Eye (tissue), 1 donor: Measurements from ENCODE around the gene TNFAIP8L3.

Source experiments
- DNase-seq: peaks from one replicate; pipeline ENCODE4 v3.0.0-alpha.2; 2015

Gene TNFAIP8L3

DNA sequence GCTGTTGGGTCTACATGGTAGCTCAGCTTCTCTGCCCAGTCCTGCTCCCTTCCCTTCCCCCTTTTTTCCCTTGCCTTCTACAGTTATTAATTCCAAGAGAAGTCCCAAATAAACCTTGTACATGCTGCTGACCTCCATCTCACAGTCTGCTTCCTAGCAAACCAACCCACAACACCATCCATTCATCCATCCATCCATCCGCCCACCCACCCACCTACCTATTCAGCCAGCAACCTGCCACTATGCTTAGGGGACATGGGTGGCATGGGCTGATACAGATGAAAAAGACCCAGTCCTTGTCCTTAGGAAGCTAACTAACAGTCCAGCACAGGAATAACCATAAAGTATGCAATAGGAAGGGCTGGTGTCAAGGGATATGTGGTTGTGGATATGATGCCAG is 5.7 kb downstream of the TNFAIP8L3 start:
- no peak for DNase-seq

DNA sequence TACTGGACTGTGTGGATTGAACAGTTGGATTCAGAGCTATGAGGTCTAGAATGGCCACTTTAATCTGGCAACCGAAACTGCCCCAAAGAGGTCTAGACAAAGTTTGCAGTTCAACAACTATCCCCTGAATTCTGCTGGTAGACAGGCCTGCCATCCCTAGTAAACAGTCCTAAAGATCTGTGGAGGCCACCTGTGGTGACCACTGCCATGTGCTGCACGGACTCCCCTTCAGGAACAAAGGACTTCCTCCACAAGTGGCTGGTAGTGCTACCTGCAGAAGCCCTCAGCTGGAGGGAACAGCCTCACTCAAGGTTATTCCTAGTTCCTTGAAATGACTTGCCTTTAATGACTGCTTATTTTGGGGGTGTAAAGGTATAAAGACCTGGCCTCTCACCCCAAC is 6.1 kb downstream of the TNFAIP8L3 start:
- DNase-seq = no peak

DNA sequence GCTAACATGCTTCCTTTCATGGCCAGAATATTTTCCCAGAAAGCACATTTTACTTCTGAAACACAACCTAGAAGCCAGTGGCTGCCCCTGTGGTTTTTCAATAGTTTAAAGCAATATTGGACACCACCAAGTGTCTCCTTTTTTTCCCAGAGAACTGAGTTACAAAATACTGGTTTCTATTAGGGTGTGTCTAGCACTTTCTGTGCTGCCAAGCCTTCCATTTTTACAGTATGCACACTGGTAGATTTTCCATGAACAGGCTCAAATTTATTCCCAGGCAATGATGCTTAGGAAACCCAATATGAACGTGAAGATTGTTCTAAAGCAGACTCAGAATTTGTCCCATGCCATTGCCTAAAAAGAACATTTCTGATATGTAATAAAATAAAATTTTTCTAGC is 7.2 kb downstream of the TNFAIP8L3 start:
- DNase-seq = no peak

DNA sequence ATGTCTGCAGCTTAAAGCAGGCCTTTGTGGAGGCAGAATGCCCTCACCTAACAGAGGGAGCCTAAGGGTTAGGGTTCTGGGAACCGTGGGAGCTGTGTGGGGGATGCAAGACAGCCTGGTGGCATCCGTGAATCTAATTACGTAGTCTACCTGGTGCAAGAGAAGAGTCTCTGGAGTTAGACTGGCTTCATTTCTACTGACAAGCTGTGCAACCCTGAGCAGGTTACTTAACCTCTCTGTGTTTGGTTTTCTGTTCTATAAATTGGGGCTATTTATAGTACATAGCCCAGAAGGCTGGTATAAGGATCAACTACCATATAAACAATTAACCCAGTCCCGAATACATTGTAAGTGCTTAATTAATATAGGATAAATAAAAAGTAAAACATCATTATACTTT is 8.3 kb downstream of the TNFAIP8L3 start:
- no peak for DNase-seq

DNA sequence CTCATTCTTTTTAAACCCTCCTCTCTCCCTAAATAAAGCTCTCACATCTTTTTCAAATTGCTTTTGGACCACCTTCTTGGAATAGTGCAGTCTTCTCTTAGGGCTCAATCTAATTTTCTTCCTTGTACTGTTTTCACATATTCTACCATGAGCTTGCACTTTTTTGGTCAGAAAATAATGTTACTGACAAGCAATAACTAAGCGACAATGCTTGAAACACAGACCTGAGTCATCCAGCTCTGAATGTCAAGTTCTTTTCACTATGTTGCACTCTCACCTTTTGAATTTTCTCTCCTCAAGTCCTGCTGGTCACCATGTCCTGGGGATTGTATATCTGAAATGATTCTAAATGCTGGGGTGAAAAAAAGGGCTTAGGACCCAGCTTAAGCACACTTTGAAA is 8.9 kb downstream of the TNFAIP8L3 start:
- DNase-seq = no peak

DNA sequence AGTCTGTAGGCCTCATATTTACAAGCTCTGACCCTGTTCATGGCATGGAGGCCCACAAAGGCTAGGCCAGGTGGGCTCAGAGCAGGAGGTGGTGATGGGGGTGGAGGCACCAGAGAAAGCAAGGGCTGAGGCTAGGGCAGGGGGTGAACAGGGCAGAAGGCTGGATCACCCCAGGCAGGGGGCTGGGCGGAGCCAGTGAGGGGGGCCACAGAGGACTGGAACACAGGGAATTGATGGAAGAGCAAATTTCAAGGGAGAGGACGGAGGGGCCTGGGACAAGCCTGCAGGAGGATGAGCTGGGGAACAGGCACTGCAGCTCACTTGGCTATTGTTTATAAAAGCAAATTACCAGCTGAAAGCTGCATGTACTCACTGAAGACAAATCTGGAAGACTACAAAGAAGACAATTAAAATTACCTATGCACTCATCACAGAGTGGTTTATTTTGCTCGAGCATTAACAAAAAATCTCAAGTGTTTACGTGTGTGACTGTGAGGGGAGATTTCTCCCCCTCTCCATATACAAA is 11.0 kb downstream of the TNFAIP8L3 start:
- no peak for DNase-seq

DNA sequence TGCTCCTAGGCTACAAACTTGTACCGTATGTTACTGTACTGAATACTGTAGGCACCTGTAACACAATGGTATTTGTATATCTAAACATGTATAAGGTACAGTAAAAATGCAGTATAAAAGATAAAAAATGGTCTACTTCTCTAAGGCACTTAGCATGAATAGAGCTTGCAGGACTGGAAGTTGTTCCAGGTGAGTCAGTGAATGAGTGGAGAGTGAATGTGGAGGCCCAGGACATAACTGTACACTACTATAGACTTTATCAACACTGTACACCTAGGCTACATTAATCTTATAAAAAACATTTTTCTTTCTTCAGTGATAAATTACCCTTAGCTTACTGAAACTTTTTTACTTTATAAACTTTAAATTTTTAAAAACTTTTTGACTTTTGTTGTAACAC is 12.5 kb downstream of the TNFAIP8L3 start:
- DNase-seq = no peak

DNA sequence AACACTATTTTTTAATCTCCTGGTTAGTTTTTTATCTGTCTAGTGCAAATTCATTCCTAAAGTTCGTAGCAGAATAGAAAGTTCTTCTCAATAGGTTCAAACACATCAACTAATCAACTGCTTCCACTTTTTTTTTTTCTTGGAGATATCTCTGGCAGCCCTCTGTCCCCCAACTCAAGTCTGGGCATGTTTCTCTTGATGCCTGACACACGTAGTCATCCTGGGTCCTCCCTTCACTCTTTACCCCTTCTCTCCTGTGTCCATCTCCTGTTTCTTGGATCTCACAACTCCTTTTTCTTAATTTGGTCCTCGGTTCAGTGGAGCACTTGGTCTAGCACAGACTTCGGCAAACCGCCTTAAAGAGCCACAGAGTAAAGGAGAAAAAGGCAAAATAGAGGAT is 14.4 kb downstream of the TNFAIP8L3 start:
- no peak for DNase-seq

DNA sequence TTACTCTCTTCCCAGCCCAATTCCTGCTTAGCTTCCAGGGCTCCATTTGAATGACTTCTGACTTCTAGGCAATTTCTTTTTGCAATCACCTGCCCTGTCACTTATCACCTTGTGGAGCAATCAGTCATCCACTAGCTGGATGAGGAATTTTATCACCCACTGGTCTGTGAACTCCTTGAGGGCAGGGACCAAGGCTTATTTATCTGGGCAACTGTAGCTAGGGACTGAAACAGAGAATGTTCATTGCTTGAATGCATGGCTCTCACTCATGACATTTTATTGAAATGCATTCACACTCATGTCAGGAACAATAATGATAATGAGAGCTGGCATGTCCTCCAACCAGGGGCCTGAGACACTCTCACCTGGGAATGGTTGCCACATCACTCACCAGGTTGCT is 15.5 kb downstream of the TNFAIP8L3 start:
- DNase-seq = no peak

DNA sequence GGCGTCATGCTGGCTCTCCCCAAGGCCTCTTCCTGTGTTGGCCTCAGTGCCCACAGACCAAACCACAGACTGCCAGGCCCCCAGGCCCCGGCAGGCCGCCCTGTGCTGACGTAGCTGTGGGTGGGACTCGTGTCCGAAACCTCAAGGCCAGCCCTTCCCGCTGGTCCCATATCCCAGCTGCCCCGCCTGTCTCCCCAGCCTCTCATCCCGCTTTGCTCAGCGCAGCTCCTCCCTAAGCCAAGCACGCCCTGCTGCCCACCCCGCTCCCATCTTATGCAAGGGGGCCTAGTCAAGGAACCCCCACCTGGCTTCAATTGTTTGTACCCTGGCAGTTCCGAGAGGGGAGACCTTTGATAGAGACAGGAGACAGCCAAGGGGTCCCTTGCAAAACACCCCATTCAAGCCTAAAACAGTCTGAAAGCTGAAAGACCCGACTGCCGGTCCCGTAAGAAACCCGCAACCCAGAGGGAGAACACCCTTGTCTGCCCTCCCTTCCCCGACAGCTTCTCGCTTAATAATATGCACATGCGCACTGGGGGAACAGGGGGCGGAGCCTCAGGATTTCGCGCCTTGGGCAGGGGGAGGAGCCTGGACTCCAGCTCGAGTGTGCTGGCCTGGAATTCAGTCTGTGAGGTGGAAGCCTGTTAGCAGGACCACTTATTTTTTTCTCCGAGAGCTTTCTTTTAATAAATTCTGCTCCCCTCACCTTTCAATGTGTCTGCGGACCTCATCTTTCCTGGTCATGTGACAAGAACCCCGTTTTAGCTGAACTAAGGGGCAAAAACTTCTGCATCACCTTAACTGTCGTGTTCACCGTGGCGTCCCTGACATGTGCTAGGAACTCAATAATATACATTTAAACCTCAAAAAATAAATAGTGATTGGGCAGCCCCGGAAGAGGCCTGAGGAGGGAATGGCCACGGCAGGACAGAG is 17.2 kb downstream of the TNFAIP8L3 start:
- DNase-seq = peak; percentile 94

DNA sequence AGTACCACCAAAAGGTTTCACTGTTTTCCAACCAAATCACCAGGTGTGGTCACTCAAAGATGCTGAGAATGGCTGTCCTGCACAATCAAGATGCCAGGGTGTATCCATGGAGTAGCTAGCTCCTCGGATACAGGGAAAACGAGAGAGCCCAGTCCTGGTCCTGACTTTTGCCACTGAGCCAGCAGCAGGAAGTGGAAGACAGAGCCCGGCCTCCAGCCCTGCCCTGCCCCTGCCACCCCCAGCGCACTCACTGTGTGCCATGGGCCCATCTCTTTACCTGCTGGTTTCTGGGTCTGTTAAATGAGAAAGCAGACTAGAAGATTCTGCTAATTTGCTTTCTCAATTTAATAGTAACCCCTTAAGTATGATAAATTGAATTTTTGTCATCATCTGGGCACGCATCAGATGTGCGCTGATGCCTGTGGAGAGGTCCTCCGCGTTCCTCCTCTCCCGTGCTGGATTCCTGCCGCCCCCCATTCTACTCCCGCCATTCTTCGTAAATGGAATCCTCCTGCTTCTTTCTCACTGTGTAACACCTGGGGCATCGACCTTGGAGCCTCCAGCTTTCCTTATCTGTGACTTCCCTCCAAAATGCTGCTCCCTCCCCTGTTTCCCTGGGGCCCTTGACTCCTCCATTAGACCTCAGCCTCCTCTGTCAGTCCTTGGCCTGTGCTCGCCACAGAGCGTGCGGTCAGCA is 18.0 kb downstream of the TNFAIP8L3 start:
- no peak for DNase-seq

DNA sequence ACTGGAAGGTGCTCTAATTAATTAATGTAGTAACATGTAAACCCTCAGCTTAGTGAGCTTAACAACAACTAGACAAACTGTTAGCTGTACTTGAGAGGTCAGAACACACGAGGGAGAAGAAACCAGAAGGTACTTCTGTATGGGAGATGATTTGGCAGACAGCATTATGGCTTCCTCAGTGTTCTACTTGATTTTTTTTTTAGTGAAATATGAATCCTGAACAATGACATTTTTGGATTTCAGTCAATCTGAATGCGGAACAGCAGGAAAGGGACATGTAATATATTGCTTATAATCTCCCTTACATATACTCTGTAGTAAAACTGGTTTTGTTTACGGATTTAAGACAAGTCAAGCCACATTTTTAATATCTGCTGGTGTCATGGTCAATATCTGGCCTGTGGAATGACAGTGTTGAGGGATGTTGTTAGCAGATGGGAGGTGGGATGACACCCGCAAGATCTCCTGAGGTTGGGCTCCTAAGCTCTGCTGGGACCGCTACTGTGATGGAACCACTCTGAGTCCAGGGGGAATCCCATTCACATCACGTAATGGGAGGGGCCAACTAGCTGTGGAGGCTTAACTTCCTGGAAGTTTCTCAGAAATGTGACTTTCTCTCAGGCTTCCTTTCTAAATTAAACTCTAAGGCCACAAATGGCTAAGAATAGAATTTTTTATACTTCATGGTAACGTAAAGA is 18.7 kb downstream of the TNFAIP8L3 start:
- no peak for DNase-seq

DNA sequence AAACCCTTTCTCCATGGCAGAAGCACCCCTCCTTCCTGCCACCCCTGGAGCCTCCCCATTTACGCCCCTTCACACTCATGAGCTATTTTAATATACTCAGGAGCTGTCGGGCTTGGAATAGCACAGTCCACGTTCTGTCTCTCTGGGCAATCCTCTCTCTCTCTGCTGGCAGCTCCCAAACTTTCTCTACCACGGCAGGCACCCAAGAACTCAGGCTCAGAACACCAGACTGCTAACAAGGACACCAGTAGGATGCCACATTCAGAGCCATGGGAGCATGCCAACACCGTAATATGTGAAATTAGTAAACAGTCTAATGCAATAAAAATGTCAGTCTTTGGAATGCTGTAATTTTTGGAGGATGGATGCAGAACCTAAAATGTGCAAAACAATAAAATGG is 19.3 kb downstream of the TNFAIP8L3 start:
- DNase-seq = no peak

DNA sequence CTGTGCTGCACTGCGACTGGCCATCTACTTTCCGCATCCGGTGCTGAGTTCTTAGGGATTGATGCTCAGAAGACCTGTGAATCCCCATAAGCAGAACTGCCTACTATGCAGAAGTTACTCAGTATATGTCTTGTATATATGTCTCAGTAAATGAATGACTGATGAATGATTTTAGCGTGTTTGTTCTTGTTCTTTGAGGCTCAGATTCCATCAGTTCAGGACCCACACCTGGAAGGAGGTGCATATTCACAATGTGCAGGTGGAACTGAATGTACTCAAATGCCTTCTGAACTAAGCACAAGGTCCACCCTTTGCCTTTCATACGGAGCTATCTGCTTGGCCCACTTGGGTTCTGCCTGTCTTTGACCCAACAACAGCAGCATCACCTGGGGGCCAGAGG is 19.8 kb downstream of the TNFAIP8L3 start:
- DNase-seq = no peak

DNA sequence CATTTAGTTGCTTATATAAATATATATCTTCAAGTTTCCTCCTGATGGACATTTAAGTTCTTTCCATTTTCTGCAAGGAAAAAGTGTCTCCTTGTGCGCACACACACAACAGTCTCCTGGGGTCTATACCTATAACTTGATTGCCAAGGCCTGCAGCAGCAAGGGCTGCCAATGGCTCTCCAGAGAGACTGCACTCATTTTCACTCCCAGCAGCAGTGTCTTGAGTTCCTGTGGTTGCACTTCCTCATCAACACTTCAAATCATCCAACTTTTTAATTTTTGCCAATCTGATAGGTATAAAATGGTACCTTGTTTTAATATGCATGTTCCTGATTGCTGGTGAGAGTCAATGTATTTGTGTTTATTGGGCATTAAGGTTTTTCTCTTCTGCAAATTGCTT is 23.1 kb downstream of the TNFAIP8L3 start:
- DNase-seq = no peak

DNA sequence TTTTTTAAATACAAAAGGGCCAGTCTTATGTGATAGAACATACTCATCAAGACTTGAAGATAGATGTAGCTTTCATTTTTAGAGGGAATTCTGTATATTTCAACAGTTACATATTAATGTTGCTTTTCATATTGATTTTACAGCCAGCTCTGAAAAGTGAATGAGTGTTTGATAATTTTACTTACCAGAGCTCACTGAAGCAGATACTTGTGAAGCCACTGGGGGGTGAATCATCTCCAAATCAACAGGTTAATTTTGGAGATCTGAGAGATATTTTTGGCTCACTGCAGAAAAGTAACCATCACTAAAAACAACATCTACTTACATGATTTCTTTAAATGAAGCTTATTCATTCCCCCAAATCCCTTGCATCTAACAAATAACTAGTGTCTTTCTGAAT is 24.7 kb downstream of the TNFAIP8L3 start:
- DNase-seq = no peak

DNA sequence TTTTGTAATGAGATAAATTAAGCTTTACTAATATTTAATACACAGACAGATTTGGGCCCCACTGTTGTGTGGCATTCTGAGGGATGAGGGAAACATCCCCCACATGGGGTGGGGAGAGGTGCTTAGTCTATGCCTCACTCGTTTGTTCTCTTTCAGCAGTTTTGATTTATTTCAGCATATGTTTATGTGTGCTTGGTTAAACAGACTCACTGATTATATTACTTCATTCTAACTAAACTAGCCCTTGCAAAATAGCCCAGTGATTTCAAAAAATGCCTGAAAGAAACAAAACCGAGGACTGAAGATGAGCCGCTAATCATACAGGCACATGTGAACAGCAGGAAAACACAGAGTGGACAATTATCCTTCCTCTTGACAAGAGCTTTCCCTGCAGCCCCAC is 27.2 kb downstream of the TNFAIP8L3 start:
- DNase-seq = peak; percentile 58

DNA sequence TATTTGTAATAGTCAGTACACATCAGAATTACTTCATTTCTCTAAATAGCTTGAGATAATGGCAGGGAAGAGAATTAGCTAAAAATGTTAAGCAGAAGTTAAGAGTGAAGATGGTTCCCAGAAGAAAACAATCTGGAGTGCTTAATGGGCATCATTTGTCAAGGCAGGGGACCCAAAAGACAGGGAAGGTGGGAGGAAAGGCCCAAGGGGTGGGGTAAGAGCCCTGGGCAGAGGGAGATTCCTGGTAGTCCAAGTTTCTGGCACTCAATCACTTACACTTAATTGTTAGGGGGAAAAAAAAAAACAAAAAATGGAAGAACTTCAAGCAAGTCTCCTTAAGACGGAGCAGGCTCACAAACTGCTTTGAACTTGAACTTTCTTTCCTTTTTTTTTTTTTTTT is 28.9 kb downstream of the TNFAIP8L3 start:
- no peak for DNase-seq

DNA sequence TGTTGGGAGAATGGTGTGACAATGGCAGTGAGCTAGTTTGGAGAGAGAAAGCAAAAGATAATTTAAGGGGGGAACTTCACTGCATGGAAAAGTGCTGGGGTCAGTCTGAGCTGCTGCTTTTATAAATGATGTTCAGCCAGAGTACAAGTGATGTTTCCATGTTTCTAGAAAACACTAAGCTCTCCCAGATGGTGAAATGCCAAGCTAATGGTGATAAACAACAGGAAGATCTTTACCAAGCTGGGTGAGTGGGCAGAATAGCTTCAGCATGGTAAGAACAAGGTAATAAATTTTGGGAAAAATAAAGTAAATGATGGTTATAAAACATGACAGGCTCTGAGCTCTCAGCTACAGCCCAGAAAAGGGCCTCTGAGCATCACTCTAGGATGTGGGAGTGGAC is 29.4 kb downstream of the TNFAIP8L3 start:
- no peak for DNase-seq

DNA sequence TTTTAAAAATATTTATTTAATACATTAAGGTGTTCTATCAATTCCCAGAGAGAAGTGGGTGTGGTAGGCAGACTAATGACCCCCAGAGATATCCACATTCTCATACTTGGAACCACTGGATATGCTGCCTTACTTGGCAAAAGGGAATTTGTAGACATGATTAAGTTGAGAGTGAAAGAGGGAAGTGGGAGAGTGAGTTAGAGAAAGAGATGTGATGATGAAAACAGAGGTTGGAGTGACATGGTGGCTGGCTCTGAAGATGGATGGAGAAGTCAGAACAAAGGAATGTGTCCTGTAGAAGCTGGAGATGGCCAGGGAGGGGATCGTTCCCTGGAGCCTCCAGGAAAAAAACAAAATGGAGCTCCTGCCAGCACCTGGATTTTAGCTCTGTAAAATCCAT is 32.0 kb downstream of the TNFAIP8L3 start:
- DNase-seq = no peak

DNA sequence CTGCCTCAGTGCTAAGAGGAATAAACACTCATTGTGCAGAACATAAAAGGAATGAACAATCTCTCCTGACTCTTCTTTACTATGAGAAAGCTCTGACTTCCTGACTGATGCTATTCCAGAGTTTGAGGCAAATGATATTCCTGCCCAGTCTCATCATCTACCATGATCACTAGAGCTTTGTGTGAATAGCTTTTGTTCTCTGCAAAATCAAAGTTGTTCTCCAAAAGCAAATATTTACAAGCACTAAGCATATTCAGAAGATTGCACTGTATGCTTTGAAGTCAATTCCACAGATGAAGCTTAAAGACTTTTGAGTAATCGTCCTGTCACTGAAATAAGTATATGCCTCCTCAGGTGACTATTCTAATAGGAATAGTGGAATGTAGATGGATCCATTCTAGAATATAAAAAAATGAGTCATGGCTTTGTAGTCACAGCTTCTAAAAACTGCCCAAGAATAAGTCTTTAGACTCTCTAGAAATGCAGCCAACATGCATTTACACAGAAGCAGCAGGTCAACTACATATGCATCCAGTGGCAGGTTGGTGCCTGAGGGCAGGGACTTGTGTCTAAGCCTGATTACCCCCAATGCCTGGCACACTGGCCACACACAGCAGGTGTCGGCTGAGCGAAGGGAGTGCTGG is 34.6 kb downstream of the TNFAIP8L3 start:
- DNase-seq = no peak

DNA sequence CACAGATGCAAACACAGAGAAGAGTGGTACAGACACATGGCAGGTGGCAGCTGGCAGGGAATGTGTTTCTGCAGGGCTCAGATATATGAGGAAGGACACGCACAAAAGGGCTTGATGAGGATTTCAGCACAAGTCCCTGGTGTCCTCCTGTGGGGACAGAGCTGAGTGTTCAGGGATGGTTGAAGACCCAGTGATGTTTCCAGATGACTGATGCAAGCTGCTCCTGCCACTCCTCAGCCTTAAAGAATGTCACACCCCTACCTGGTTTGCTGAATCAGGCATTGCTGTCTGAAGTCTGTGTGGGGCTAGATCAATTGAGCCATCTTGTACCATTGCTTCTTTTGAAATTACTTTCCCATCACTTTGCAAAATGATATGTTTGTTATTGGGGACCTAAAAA is 40.2 kb downstream of the TNFAIP8L3 start:
- DNase-seq = no peak

DNA sequence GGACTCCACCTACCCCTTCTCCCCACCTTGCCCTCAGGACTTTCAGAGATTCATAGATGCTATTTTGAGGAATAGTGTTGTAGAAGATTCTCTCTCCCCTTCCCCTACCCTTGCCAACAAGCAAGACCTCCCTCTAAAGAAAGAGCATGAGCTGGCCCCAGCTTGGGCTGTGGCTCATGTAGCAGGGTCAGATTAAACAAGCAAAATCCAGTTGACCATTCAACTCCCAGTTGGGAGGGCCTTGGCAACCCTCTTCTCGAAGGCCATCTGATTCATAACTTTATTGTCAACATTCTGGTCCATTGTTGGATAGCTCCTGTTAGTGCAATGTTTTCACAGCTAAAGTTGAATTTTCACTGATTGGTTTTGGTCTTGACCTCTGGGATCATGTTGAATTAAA is 41.1 kb downstream of the TNFAIP8L3 start:
- no peak for DNase-seq
